Ecto neural progenitor cell (in vitro differentiated cells): ENCODE measurements around the gene MYCBPAP.
"Not testable (repeated sequence)": the region's sequence is repeated elsewhere in the genome, so short reads cannot be mapped to it uniquely, and the experiment has no call there.

Experiments used
- DNase-seq: peaks from one replicate; pipeline ENCODE4 v3.0.0-alpha.2; 2018; ENCODE audit warnings: low spot score

MYCBPAP gene

GRCh38 chr17:50471009-50471905 is 37.0 kb upstream of the MYCBPAP start:
- DNase-seq: no peak

- DNase-seq: no peak
Observed at GRCh38 chr17:50472286-50472685, 36.0 kb upstream of the MYCBPAP start.

- not testable (repeated sequence) for DNase-seq
Observed at GRCh38 chr17:50472761-50473161, 35.5 kb upstream of the MYCBPAP start.

DNA sequence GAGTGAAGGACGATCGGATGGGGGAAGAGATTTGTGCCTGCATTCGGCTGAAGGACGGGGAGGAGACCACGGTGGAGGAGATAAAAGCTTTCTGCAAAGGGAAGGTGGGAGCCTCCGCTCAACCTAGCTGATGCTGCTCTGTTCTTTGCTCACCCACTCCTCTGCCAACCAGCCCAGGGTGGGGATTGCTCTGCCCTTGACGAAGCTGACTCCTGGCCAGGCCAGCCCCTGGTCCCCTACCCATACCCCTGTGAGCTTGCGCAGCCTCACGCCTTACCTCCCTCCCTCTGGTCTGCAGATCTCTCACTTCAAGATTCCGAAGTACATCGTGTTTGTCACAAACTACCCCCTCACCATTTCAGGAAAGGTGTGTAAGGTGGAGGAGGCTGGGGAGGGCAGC is 34.3 kb upstream of the MYCBPAP start:
- no peak for DNase-seq

DNA sequence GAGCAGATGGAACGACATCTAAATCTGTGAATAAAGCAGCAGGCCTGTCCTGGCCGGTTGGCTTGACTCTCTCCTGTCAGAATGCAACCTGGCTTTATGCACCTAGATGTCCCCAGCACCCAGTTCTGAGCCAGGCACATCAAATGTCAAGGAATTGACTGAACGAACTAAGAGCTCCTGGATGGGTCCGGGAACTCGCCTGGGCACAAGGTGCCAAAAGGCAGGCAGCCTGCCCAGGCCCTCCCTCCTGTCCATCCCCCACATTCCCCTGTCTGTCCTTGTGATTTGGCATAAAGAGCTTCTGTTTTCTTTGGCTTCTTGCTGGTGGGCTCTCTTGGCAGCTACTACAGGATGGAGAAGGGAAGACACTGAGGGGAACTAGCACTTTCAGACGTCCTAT is 33.7 kb upstream of the MYCBPAP start:
- no peak for DNase-seq

GRCh38 chr17:50475362-50475761 is 32.9 kb upstream of the MYCBPAP start:
- no peak for DNase-seq

- not testable (repeated sequence) for DNase-seq
Observed at GRCh38 chr17:50475775-50476544, 32.3 kb upstream of the MYCBPAP start.

- DNase-seq: no peak
Observed at GRCh38 chr17:50476545-50477315, 31.5 kb upstream of the MYCBPAP start.

DNA sequence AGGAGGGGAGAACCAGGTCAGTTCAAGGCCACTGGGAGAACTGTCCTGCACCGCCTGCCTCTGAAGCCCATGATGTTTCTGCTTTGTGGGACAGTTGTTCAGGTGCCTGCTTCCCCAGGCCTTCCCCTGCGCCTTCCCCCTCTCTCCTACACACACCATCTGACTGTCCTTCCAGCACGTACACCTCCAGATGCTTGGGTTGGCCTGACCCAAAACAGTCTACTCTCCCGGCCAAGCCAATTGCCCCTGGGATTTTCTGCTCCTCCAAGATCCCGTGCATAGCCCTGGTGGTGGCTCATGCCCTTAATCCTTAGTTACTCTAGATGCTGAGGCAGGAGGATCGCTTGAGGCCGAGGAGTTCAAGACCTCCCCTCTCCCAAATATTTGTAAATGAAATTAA is 30.3 kb upstream of the MYCBPAP start:
- DNase-seq: no peak

DNA sequence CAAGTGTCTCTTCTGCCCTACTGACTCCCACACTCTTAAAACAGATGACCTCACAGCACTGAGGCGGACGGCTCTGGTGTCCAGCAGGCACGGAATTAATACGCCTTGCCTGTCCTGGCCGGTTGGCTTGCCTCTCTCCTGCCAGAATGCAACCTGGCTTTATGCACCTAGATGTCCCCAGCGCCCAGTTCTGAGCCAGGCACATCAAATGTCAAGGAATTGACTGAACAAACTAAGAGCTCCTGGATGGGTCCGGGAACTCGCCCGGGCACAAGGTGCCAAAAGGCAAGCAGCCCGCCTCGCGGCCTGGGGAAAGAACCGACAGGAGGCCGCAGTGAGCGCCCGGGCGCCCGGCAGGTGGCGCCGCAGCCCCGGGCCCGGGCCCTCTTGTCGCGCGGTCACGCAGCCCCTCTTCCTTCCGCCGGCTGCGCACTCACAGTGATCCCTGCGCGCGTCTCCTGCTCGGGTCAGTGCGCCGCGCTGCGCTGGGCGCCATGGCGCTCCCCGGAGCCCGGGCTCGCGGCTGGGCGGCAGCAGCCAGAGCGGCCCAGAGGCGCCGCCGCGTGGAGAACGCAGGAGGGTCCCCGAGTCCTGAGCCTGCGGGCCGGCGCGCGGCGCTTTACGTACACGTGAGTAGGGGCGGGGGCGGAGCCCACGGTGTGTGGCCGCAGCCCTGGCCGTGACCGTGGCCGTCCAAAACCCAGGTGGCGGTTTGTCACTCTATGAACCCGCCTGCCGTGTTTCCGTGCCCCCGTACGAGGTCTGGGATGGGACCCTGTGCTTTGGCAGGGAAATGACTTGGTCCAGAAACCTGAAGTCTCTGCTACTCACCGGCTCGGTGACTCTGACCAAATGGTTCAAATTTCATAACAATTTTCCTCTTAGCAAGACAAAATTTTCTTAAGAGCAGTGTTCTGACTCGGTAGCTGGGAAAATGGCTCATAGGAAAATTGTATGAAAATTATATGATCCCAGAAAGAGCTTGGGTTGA is 29.6 kb upstream of the MYCBPAP start, which contains the start of gene RSAD1:
TSS of gene RSAD1 (plus strand) at position 470 of the 991 bp plus-strand sequence. CDS start at position 495, 25 bp downstream.
- DNase-seq: peak; percentile 95

- peak; percentile 89 for DNase-seq
Observed at GRCh38 chr17:50479522-50480141, 28.6 kb upstream of the MYCBPAP start.

DNA sequence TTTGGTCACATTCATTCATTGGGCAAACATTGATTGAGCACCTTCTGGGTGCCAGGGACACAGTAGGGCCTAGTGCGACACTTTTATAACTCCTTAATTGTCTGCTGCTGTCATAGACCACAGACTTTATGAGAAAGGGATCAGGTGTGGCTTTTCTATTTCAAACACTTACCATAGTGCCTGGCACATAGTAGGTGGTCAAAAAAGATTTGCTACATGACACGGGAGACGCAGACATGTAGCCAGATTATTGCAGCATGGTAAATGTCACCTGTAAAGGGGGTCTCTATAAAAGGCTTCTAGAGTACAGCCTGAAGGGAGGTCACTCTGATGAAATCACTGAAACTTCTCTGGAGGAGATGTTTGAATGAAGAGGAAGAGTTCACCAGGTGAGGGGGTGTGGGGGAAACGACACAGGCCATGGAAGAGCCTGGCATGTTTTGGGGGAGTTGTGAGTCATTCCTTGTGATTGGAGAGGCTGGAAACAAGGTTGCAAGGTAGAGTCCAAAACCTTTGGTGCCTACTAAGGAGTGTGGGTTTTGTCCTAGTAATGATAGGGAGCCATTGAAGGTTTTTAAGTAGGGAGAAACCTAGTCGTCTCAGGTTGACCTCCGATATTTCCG is 28.0 kb upstream of the MYCBPAP start:
- no peak for DNase-seq

GRCh38 chr17:50480854-50481490 is 27.3 kb upstream of the MYCBPAP start:
- DNase-seq: no peak

DNA sequence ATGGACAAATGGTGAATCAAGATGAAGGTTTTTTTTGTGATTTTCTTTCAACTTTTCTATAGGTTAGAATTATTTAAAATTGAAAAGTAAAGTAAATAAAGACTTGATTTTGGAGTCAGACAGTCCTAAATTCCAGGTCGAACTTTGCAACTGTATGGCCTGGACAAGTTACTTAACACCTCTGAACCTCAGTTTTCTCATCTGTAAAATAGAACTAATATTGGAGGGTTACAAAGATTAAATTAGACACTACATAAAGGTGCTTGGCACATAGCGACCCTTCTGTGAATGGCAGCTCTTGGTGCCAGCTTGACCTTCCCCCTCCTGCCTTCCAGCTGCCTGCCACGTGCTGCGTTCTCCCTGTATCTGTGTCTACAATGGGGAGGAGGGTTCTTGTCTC is 26.6 kb upstream of the MYCBPAP start:
- DNase-seq: no peak

DNA sequence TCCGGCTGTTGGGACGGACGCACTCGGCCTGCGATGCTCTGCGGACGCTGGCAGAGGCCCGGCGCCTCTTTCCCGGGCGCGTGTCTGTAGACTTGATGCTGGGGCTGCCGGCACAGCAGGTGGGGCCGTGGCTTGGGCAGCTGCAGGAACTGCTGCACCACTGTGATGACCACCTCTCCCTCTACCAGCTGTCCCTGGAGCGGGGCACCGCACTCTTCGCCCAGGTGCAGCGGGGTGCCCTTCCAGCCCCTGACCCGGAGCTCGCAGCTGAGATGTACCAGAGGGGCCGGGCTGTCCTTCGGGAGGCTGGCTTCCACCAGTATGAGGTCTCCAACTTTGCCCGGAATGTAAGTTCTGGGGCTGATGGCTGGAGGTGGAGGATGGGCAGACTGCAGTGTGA is 26.1 kb upstream of the MYCBPAP start:
- no peak for DNase-seq

DNA sequence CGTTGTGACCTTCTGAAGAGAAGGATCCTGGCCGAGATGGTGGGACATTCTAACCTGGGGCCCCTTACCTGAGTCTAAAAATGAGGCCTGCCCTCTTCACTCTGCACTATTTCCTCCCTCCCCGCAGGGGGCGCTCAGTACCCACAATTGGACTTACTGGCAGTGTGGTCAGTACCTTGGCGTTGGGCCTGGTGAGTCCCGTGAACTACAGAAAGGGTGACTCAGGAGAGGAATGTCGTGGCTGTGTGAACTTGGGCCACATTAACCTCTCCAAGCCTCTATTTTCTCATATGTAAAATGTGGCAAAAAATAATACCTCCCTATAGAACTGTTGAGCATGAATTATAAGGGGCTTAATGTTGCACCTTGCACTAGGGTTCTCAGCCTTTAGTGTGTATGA is 25.7 kb upstream of the MYCBPAP start:
- peak; percentile 92 for DNase-seq

GRCh38 chr17:50483266-50483665 is 25.0 kb upstream of the MYCBPAP start:
- DNase-seq: no peak

DNA sequence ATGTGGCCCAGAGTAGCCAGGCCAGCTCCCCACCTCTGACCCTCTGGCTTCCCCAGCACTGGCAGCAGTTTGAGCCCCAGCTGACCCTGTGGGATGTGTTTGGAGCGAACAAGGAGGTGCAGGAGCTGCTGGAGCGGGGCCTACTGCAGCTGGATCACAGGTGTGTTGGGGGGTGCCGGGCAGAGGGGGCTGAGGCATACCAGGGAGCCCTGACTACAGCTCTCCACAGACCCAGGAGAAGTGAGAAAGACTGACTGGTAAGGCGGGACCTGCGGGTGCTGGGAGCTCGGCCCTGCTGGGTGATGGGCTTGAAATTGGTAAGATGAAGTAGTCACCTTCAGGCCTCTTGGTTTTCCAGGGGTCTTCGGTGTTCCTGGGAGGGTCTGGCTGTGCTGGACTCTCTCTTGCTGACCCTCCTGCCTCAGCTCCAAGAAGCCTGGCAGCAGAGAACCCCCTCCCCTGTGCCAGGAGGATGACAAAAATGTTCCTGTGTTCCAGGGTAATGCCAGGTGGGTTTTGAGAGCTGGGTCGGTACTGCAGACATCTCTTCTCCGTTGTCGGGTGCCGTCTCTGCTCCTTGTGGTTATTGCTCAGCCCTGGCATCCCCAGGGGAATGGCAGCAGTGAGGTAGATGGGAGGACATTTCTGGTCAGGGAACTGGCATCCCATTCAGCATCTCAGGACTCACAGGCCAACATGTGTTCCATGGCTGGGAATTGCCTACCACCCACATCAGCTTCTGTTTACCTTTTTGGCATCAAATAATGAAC is 23.7 kb upstream of the MYCBPAP start:
- DNase-seq: no peak
